Gastroesophageal sphincter (tissue), 2 donors: ENCODE measurements around the gene CHST3.
A peak's percentile ranks its signal among the peaks of the same experiment; 100 is the strongest.

Experiments used
- EP300 ChIP-seq: sonication (generic); formaldehyde crosslinking; IDR thresholded peaks from one replicate; pipeline ENCODE4 v1.6.1; 2017; ENCODE audit warnings: antibody characterized with exemption, mild to moderate bottlenecking
- POLR2A ChIP-seq, 2 donors: fragments of 450-650 bp; IDR thresholded peaks; one replicate each; pipeline ENCODE4 v1.6.1; 2017; ENCODE audit warnings: antibody characterized with exemption in 2 of 2, mild to moderate bottlenecking in 2 of 2, moderate library complexity in 1 of 2
- POLR2AphosphoS5 ChIP-seq: sonication (generic); formaldehyde crosslinking; IDR thresholded peaks from one replicate; pipeline ENCODE4 v1.6.1; 2017; ENCODE audit warnings: antibody characterized with exemption

DNA sequence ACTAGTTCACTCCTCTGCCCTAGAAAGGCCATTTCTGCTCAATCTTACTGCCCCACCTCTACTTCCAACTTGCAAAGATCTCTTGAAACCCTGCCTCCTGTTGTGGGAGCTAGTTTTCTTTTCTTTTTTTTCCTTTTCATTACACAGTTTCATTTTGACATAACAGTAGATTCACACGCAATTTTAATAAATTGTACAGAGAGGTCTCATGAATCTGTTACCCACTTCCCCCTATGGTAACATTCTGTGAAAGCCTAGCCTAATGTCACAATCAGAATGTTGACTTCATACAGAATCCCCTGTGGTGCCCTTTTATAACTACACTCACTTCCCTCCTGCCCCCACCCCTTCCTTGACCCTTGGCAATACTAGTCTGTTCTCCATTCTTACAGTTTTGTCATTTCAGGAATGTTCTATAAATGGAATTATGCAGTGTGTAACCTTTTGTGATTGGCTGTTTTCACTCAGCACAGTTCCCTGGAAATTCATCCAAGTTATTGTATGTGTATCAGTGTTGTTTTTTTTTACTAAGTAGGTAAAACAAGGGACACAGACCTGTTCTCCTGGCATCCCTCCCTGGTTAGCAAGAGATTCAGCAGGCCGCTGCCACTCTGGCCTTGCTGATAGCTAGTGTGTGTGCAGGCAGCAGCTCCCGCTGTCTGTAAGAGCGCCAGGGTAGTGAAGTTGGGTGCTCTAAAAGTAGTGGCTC is 21.5 kb downstream of the CHST3 start:
- no peak for TF ChIP-seq EP300
- peak; percentile 83 for TF ChIP-seq POLR2AphosphoS5
- TF ChIP-seq POLR2A (IDR thresholded peaks at IDR 0.05), result no peak
